Rectal smooth muscle tissue (tissue), 1 donor: ENCODE measurements around the gene NUDT4.
"Not testable (repeated sequence)": the region's sequence is repeated elsewhere in the genome, so short reads cannot be mapped to it uniquely, and the experiment has no call there.

Experiments
- H3K27ac ChIP-seq: one replicate; pipeline ENCODE4 v1.7.0; 2013; ENCODE audit warnings: low read depth, low read length, inconsistent platforms
- H3K27me3 ChIP-seq: one replicate; pipeline ENCODE4 v1.7.0; 2013; ENCODE audit warnings: low read length; ENCODE audit not compliant: control insufficient read depth, insufficient read depth
- H3K36me3 ChIP-seq: one replicate; pipeline ENCODE4 v1.7.0; 2013; ENCODE audit warnings: low read length; ENCODE audit not compliant: control insufficient read depth, insufficient read depth
- H3K4me1 ChIP-seq: one replicate; pipeline ENCODE4 v1.7.0; 2013; ENCODE audit warnings: low read length; ENCODE audit not compliant: control insufficient read depth, insufficient read depth
- H3K4me3 ChIP-seq: one replicate; pipeline ENCODE4 v1.7.0; 2013; ENCODE audit warnings: low read length
- H3K9ac ChIP-seq: one replicate; pipeline ENCODE4 v1.7.0; 2013; ENCODE audit warnings: low read length

Gene NUDT4

GRCh38 chr12:93373961-93374656 is 3.6 kb upstream of the NUDT4 start:
- peaks cover 3% of the 10 kb centered on the region for H3K36me3 ChIP-seq
- H3K9ac ChIP-seq: no peak overlapping the region
- no peaks in the 10 kb centered on the region for H3K27me3 ChIP-seq
- no peak overlapping the region for H3K27ac ChIP-seq
- H3K4me1 ChIP-seq: peaks cover 6% of the 10 kb centered on the region
- peak overlapping the region; percentile 4 for H3K4me3 ChIP-seq

DNA sequence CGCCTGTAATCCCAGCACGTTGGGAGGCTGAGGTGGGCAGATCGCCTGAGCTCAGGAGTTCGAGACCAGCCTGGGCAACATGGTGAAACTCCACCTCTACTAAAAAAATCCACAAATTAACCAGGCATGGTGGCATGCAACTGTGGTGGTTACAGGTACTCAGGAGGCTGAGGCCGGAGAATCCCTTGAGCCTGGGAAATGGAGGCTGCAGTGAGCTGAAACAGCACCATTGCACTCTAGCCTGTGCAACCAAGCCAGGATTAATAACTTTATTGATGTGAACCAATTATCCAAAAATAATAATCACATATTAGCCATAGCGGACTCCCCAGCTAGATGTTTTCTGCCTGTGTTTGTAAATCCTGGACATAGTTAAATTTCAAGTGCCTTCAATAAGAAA is 1.8 kb upstream of the NUDT4 start:
- Histone ChIP-seq H3K9ac (no peak overlapping the region), H3K36me3 (peaks cover 3% of the 10 kb centered on the region), H3K4me3 (no peak overlapping the region), H3K27ac (no peak overlapping the region), H3K27me3 (no peaks in the 10 kb centered on the region), H3K4me1 (peaks cover 6% of the 10 kb centered on the region)

GRCh38 chr12:93376436-93377251 is 1.1 kb upstream of the NUDT4 start:
- peaks cover 3% of the 10 kb centered on the region for H3K36me3 ChIP-seq
- peak overlapping the region; percentile 79 for H3K27ac ChIP-seq
- H3K4me1 ChIP-seq: peaks cover 6% of the 10 kb centered on the region
- H3K9ac ChIP-seq: peak overlapping the region; percentile 42
- H3K4me3 ChIP-seq: peak overlapping the region; percentile 84
- H3K27me3 ChIP-seq: no peaks in the 10 kb centered on the region

- not testable (repeated sequence) for H3K4me1 ChIP-seq, H3K27me3 ChIP-seq, H3K36me3 ChIP-seq
- Histone ChIP-seq H3K4me3 (peak overlapping the region; percentile 99), H3K9ac (peak overlapping the region; percentile 92), H3K27ac (peak overlapping the region; percentile 93)
Measured at GRCh38 chr12:93378196-93378997, 672 bp downstream of the NUDT4 start.

- peaks cover 3% of the 10 kb centered on the region for H3K36me3 ChIP-seq
- H3K27ac ChIP-seq: peak overlapping the region; percentile 93
- H3K4me1 ChIP-seq: peaks cover 6% of the 10 kb centered on the region
- no peaks in the 10 kb centered on the region for H3K27me3 ChIP-seq
- H3K9ac ChIP-seq: peak overlapping the region; percentile 92
- peak overlapping the region; percentile 99 for H3K4me3 ChIP-seq
Measured at GRCh38 chr12:93378998-93379325, 1.2 kb downstream of the NUDT4 start.

DNA sequence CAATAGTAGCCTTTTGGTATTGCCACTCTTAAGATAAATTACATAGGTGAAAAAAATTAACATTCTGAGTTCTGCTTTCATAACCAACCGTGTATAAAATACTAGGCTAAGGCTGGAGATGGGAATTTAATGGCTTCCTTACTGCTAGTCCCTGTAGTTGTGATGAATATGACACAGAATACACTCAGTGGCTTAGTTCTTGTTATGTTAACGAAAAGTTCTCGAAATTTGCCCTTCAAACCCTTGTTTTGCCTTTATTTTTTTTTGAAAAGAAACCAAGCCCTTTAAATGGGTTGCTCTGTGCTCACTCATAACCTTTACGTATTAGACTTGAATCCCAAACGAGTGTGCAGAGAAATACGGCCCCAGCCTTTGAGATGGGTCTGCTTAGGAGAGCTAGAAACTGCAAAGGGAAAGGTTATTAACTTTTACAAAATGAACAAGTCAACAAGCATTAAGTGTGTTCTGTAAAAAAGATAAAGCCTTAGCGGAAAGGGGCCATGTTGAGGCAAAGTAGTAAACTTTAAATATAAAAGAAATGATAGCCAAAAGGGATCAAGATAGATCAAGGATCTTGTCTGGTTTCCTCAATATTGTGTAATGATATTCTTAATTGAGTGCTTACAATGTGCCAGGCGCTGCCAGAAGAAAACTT is 1.7 kb downstream of the NUDT4 start:
- Histone ChIP-seq H3K4me1 (peaks cover 6% of the 10 kb centered on the region), H3K27ac (peak overlapping the region; percentile 93), H3K4me3 (peak overlapping the region; percentile 99), H3K27me3 (no peaks in the 10 kb centered on the region), H3K36me3 (peaks cover 3% of the 10 kb centered on the region), H3K9ac (peak overlapping the region; percentile 92)

GRCh38 chr12:93379981-93380361 is 2.2 kb downstream of the NUDT4 start:
- Histone ChIP-seq H3K27me3 (no peaks in the 10 kb centered on the region), H3K27ac (peak overlapping the region; percentile 52), H3K9ac (no peak overlapping the region), H3K4me3 (peak overlapping the region; percentile 99), H3K4me1 (peaks cover 6% of the 10 kb centered on the region), H3K36me3 (peaks cover 3% of the 10 kb centered on the region)

DNA sequence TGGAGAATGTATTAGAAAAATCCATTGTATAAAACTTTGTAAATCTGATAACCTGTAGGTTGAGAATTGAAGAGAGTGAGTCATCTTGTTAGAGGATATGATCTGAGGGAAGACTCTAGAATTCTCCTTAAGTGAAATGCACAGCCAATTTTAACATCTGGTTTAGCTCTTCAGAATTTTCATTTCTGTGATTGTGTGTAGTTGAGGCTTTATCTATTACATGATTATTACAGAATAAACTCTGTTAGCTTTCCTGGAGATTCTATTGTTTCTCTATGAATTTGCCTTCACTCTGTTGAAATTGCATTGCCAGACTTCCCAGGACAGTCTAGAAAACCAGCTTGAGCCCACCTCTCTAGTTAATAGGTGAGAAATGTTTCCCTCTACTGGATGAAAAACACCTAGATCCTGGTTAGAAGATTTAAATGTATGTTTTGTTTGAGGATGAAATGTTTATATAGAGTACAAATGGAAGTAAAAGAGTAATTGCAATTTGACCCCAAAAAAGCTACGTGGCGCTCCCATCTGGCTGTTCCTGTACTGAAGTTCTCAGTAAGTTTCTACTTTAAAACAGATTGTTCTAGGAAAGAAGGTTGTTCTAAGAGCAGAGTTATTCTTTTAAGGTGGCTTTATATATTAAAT is 2.9 kb downstream of the NUDT4 start:
- H3K36me3 ChIP-seq: peaks cover 3% of the 10 kb centered on the region
- H3K27ac ChIP-seq: peak overlapping the region; percentile 72
- peak overlapping the region; percentile 44 for H3K4me3 ChIP-seq
- H3K27me3 ChIP-seq: no peaks in the 10 kb centered on the region
- H3K4me1 ChIP-seq: peaks cover 6% of the 10 kb centered on the region
- H3K9ac ChIP-seq: no peak overlapping the region

GRCh38 chr12:93381161-93381975 is 3.6 kb downstream of the NUDT4 start:
- peak overlapping the region; percentile 72 for H3K27ac ChIP-seq
- H3K36me3 ChIP-seq: peaks cover 3% of the 10 kb centered on the region
- peak overlapping the region; percentile 44 for H3K4me3 ChIP-seq
- peaks cover 6% of the 10 kb centered on the region for H3K4me1 ChIP-seq
- no peaks in the 10 kb centered on the region for H3K27me3 ChIP-seq
- no peak overlapping the region for H3K9ac ChIP-seq

DNA sequence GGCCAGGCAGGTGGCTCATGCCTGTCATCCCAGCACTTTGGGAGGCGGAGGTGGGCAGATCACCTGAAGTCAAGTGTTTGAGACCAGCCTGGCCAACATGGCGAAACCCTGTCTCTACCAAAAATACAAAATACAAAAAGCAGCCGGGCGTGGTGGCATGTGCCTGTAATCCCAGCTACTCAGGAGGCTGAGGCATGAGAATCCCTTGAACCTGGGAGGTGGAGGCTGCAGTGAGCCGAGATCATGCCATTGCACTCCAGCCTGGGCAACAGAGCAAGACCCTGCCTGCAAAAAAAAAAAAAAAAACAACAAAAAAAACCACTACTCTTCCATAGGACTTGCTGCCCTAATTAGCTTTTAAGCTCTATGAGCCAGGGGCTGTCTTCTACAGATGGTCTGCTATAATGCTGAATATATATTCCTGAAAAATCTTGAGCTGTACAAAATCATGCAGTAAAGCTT is 4.3 kb downstream of the NUDT4 start:
- not testable (repeated sequence) for H3K27ac ChIP-seq

GRCh38 chr12:93387780-93388179 is 10.1 kb downstream of the NUDT4 start:
- Histone ChIP-seq H3K27me3 (no peaks in the 10 kb centered on the region), H3K9ac (no peak overlapping the region), H3K36me3 (peaks cover 2% of the 10 kb centered on the region), H3K27ac (no peak overlapping the region), H3K4me3 (no peak overlapping the region), H3K4me1 (peaks cover 2% of the 10 kb centered on the region)

More for the DNA sequence above, 4.3 kb downstream of the NUDT4 start:
- not testable (repeated sequence) for H3K36me3 ChIP-seq, H3K4me1 ChIP-seq, H3K4me3 ChIP-seq, H3K9ac ChIP-seq, H3K27me3 ChIP-seq
